HG02884 (cell line): ENCODE data around the gene FOXP1.

Source experiments
- ATAC-seq: cut with Tn5 transposase; IDR thresholded peaks from one replicate; pipeline ENCODE4 v1.9.1; 2021; ENCODE audit warnings: mild to moderate bottlenecking, moderate library complexity; ENCODE audit not compliant: unreplicated experiment

The FOXP1 gene

DNA sequence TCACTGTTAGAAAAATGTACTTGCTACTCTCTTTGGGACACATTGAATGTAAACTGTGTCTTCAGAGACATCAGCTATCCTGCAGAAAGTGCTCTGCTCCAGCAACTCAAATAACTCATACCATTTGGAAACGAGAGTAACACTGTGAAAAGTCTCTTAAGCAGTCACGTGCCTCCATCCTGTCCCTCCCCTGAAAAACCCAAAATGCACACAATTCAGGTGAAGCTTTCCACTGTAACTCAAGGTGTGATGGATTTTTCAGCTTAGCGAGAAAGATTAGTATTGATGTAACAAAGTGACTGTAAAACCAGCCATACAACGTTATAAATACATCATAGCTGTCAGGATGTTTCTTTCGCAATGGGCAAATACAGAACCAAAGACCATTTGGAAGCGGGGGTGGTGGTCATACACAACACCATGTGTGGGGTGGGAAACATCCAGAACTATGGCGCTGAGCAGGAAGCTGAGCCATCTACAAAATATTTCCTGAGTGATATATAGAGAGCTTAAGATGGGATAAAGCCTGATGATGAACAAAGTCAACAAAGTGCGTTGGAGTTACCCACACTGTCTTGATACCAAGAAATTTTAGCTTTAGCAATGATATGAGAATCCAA lies 332.3 kb downstream of the FOXP1 start:
- no peak for ATAC-seq

- no peak for ATAC-seq
Measured at GRCh38 chr3:71250026-71250425, 333.5 kb downstream of the FOXP1 start.

DNA sequence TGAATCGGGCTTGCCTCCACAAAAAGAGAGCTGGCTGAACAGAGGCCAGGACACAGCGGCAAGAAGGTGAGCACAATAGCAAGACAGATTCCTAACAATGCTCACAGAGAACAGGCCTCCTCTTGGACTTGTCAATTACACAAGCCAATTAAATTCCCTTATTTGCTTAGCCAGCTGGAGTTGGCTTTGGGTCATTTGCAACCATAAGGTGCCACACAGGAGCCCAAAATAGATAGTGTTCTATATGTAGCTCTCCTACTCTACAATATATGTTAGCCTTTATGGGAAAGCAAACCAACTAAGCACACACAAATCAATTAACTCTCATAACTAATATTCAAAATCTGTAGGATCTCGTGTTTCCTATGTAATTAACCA lies 335.6 kb downstream of the FOXP1 start:
- no peak for ATAC-seq

GRCh38 chr3:71247221-71247957 lies 336.1 kb downstream of the FOXP1 start:
- no peak for ATAC-seq

DNA sequence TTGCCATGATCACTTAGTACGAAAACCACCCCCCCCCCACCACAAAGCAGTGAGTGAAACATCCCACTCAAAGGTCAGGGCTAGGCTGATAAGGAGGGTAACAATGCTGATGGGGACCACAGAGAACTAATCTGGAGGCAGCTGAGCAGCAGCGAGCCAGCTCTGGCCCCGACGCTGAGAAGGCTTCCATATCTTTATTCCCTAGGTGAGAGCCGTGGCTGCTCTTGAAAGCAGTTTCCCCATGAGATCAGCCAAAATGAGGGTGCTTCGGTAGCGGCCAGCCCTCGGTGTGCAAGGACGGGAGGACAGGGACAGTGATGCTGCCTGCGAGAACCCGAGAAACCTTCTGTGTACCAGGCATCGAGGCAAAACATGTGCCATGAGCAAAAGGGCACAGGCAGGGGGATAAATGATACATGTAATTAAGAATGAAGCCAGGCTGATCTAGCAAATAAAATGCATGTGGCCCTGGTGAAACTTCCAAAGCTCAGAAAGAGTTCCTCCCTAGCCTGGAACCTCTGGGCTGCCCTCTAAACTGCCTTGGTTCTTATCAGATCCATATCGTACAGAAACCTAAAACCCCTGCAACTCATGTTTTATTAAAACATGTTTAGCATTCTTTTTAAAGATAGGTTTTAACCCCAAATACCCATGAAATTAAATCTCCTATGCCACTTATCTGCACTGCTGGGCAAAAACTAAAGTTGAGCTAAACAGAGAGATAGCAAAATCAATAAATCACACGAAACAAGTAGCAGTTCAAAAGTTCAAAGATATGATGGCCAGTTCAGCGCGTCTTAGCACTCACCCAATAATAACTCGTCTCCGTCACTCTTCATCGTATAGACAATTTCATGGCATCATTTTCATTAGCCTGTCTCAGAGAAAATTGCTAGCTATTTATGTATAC lies 337.3 kb downstream of the FOXP1 start:
- ATAC-seq, result no peak

DNA sequence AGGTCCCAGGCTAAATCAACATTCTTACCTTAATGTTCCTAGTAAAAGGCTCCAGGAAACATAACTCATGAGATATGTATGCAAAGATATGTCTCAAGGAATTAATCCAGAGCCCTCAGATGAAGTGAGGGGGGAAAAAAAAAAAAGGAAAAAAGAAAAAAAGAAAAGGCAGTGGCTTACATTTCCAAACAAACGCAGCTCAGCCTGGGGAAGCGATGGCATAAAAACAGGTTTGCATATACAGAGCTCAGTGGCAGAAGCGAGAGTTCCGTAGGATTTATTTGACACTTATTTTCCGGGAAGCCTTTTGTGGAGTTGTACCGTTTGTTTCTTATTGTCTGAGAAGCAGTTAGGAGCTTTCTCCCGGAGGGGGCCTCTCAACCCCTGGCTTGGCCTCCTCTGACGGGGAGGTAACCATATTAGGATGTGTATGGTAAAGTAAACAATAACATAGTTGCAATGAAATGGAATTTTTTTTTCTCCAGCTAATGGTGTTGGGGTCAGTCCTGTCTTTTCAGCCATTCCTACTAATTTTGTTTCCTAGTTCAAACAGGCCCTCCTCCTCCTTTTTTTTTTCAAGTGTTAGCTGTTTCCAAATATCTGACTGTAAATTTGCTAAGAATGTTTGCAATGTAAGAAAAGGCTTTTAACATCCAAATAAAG lies 338.6 kb downstream of the FOXP1 start:
- no peak for ATAC-seq

DNA sequence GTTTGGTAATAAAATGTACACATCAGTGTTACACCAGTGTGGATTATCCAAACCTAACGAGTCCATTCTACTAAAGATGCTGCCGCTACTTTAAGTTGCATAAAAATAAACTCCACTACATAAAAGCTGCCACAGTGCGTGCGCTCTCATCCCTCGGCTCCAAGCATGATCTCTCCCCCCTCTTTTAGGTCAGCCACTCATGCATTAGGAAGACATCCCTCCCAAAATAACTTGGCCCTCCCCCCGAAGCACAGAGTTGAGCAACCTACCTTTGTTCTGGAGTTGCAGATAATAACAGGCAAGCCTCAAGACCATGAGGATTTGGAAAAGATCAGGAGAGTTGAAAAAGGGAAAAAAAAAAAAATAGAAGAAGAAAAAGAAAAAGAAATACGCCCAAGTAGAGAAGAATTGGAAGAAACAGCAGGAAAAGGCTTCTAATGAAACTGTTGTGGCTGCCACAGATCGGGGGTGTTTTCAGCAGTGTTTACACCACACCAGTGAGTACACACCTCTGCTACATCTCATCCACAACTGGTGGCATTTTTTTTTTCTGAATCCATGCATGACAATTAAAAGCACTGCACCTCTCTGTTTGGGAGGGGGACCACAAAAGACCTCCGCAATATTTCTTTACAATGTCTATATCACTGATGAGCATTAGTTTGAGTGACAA lies 339.2 kb downstream of the FOXP1 start:
- ATAC-seq, result no peak

DNA sequence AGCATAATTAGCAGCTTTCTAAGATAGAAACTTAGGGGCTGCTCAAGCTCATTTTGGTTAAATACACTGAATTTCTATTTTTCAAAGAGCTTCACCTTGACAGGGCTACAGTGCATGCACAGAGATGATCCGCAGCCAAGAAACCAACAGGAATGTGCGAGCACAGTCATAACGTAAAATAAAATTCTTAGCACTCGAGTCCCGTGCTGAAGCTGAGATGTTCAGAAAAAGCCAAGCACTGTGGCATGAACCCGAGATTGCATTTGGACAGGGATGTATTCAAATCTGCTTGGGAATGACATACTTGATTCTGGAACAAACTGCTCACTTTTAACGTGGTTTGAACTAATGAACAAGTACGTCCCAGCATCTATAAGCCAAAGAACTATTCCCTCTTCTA lies 340.3 kb downstream of the FOXP1 start:
- ATAC-seq, result no peak

- ATAC-seq, result no peak
Measured at GRCh38 chr3:71241981-71242560, 341.5 kb downstream of the FOXP1 start.

GRCh38 chr3:71241246-71241901 lies 342.2 kb downstream of the FOXP1 start:
- ATAC-seq, result no peak

DNA sequence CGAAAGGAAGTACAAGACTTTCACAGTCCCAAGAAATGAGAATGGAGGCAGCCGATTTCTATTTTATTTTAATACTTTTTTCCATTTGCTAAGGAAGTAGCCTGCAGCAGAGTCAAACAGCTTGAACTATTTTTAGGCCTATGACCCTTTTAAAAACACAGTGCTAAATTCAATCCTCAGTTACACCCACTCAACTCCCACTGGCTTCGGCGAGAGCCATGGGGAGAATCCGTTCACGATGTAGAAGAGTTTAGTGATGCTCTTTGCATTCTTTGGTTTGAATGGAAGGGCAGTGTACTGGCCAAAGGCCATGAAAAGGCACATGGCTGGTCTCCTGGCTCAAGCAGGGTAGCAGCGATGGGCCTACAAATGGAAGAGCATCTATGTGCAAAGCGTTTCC lies 343.5 kb downstream of the FOXP1 start:
- no peak for ATAC-seq

DNA sequence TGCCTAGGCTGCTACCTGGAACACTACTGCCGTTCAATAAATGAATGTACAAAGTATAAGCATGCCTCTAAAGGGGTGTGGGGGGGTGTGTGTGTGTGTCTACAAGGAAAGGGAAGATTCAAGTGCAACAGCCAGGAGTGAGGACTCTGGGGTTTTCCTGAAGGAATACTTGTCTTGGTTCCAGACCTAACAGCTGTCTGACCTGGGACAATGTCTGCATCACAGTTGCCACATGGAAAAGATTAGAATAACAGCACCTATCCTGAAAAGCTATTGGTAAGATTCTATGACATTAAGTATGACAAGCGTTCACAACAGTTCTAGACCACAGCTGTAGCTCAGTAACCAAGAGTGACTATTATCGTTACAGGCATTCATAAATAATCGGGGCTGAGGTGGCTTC lies 345.2 kb downstream of the FOXP1 start:
- no peak for ATAC-seq

- no peak for ATAC-seq
Measured at GRCh38 chr3:71237672-71238071, 345.9 kb downstream of the FOXP1 start.

- ATAC-seq, result no peak
Measured at GRCh38 chr3:71235846-71236245, 347.7 kb downstream of the FOXP1 start.

- ATAC-seq, result no peak
Measured at GRCh38 chr3:71232895-71233294, 350.6 kb downstream of the FOXP1 start.

DNA sequence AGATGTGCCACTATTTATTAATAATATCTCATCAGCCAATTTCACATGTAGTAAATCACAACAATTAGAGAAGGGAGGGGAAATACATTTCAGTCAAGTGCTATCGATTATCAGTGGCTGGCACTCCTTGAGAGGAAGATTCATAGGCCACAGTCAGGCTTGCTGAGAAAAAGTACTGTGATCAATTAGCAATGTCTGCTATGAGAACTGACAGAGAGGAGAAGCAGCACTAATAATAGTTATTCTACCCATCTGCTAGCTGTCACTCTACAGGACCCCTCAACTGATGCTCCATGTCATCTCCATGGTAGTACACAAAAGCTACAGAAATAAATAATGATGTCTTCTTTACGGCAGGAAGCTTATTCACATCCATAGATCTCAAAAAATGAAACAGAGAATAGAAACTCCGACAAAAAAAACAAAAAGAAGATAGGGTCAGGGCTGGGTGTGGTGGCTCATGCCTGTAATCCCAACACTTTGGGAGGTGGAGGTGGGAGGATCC lies 351.3 kb downstream of the FOXP1 start:
- ATAC-seq, result no peak

DNA sequence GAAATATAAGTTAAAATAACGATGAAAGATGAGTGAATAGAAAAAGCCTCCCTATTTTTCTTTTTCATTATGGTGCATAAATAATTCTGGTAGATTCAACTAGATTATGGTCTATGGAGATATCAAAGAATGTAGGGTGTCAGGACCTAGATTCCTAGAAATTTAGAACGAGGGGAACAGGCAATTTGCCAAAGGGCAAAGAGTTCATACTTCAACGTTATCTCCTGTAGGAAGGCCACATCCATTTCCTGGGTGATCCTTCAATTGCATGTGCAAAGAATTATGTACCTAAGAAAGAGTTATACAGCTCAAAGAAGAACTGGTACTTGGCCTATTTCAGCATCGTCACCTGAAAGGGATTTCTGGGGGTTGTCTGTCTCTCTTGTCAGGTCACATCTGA lies 351.8 kb downstream of the FOXP1 start:
- no peak for ATAC-seq

GRCh38 chr3:71229905-71230657 lies 353.4 kb downstream of the FOXP1 start:
- no peak for ATAC-seq
